H9 (cell line): ENCODE results near the gene MTMR4. TPM values are rescaled to one million over a fixed set of nuclear protein-coding genes. Genes with fewer than 3 reads are reported as not detected.

Experiments used
- DNase-seq: peaks from one replicate; pipeline ENCODE4 v3.0.0-alpha.2; 2017
- H2AFZ ChIP-seq: one replicate; pipeline ENCODE4 v1.6.1; 2013; ENCODE audit warnings: mild to moderate bottlenecking, low read length, control low read depth, moderate library complexity
- H2AK5ac ChIP-seq: 2 replicates; pipeline ENCODE4 v1.6.1; 2013; ENCODE audit warnings: low read length, control low read depth, mixed read lengths; ENCODE audit not compliant: insufficient read length
- H2BK120ac ChIP-seq: one replicate; pipeline ENCODE4 v1.6.1; 2013; ENCODE audit warnings: low read depth, mild to moderate bottlenecking, low read length, control low read depth, inconsistent platforms; ENCODE audit not compliant: poor library complexity, severe bottlenecking
- H2BK12ac ChIP-seq: 2 replicates; pipeline ENCODE4 v1.6.1; 2013; ENCODE audit warnings: low read length, control low read depth, mixed read lengths, low read depth; ENCODE audit not compliant: insufficient read length
- H2BK15ac ChIP-seq: 2 replicates; pipeline ENCODE4 v1.6.1; 2013; ENCODE audit warnings: low read depth, low read length, control low read depth
- H2BK20ac ChIP-seq: one replicate; pipeline ENCODE4 v1.6.1; 2013; ENCODE audit warnings: low read depth, mild to moderate bottlenecking, low read length, control low read depth, inconsistent platforms; ENCODE audit not compliant: poor library complexity, severe bottlenecking
- H2BK5ac ChIP-seq: 2 replicates; pipeline ENCODE4 v1.6.1; 2013; ENCODE audit warnings: low read length, control low read depth, mixed read lengths; ENCODE audit not compliant: insufficient read length
- H3K14ac ChIP-seq: 2 replicates; pipeline ENCODE4 v1.6.1; 2013; ENCODE audit warnings: low read length, control low read depth; ENCODE audit not compliant: insufficient read depth
- H3K18ac ChIP-seq: 2 replicates; pipeline ENCODE4 v1.6.1; 2013; ENCODE audit warnings: low read depth, mild to moderate bottlenecking, mixed read lengths, low read length, control low read depth; ENCODE audit not compliant: insufficient read length
- H3K23ac ChIP-seq: 2 replicates; pipeline ENCODE4 v1.6.1; 2013; ENCODE audit warnings: low read length, control low read depth, mixed read lengths, low read depth; ENCODE audit not compliant: insufficient read length
- H3K23me2 ChIP-seq: 2 replicates; pipeline ENCODE4 v1.6.1; 2013; ENCODE audit warnings: low read depth, mild to moderate bottlenecking, mixed read lengths, low read length, control low read depth; ENCODE audit not compliant: insufficient read length, poor library complexity, severe bottlenecking
- H3K27ac ChIP-seq: 2 replicates; pipeline ENCODE4 v1.5.1; 2013; ENCODE audit warnings: low read length, control low read depth, mixed read lengths, low read depth; ENCODE audit not compliant: insufficient read length
- H3K27me3 ChIP-seq: 2 replicates; pipeline ENCODE4 v1.6.1; 2013; ENCODE audit warnings: low read length, control low read depth, inconsistent platforms; ENCODE audit not compliant: insufficient read depth
- H3K4ac ChIP-seq: 2 replicates; pipeline ENCODE4 v1.6.1; 2013; ENCODE audit warnings: low read depth, mild to moderate bottlenecking, control low read depth, inconsistent platforms, low read length, moderate library complexity
- H3K4me1 ChIP-seq: 2 replicates; pipeline ENCODE4 v1.6.1; 2013; ENCODE audit warnings: low read length, control low read depth, inconsistent platforms; ENCODE audit not compliant: insufficient read depth
- H3K4me2 ChIP-seq: 2 replicates; pipeline ENCODE4 v1.6.1; 2013; ENCODE audit warnings: low read length, control low read depth, mixed read lengths; ENCODE audit not compliant: insufficient read length, insufficient read depth
- H3K56ac ChIP-seq: 2 replicates; pipeline ENCODE4 v1.6.1; 2013; ENCODE audit warnings: low read depth, mild to moderate bottlenecking, mixed read lengths, low read length, control low read depth; ENCODE audit not compliant: insufficient read length
- H3K79me1 ChIP-seq: 2 replicates; pipeline ENCODE4 v1.6.1; 2013; ENCODE audit warnings: low read depth, mild to moderate bottlenecking, moderate library complexity, low read length, control low read depth, inconsistent platforms; ENCODE audit not compliant: insufficient read depth, poor library complexity, severe bottlenecking
- H3K79me2 ChIP-seq: 2 replicates; pipeline ENCODE4 v1.6.1; 2013; ENCODE audit warnings: low read length, control low read depth, inconsistent platforms; ENCODE audit not compliant: insufficient read depth
- H3K9ac ChIP-seq: 2 replicates; pipeline ENCODE4 v1.6.1; 2013; ENCODE audit warnings: low read length, control low read depth, mixed read lengths; ENCODE audit not compliant: insufficient read length; ENCODE audit errors: extremely low read depth
- H3K9me3 ChIP-seq: one replicate; pipeline ENCODE4 v1.6.1; 2013; ENCODE audit warnings: low read depth, low read length, inconsistent platforms; ENCODE audit not compliant: control insufficient read depth
- H3T11ph ChIP-seq: one replicate; pipeline ENCODE4 v1.6.1; 2013; ENCODE audit warnings: mild to moderate bottlenecking, low read length, control low read depth, inconsistent platforms
- H4K20me1 ChIP-seq: one replicate; pipeline ENCODE4 v1.6.1; 2013; ENCODE audit not compliant: control insufficient read depth, insufficient read length, insufficient read depth
- H4K5ac ChIP-seq: 2 replicates; pipeline ENCODE4 v1.6.1; 2013; ENCODE audit warnings: low read depth, mild to moderate bottlenecking, mixed read lengths, low read length, control low read depth; ENCODE audit not compliant: insufficient read length
- H4K8ac ChIP-seq: replicated peaks from 2 replicates; pipeline ENCODE4 v1.6.1; 2013; ENCODE audit warnings: low read length, control low read depth, mixed read lengths, low read depth; ENCODE audit not compliant: insufficient read length
- H4K91ac ChIP-seq: 2 replicates; pipeline ENCODE4 v1.6.1; 2013; ENCODE audit warnings: low read depth, mild to moderate bottlenecking, moderate library complexity, mixed read lengths, low read length, control low read depth; ENCODE audit not compliant: insufficient read length
- H3K27ac Mint-ChIP-seq, 3 experiments: 2 replicates in 2 of 3; 3 replicates in 1 of 3; pipeline ENCODE4 v1.8.0; 2020 to 2021; ENCODE audit warnings: mixed read lengths in 3 of 3, mild to moderate bottlenecking in 1 of 3, moderate library complexity in 1 of 3
- H3K27me3 Mint-ChIP-seq: 2 replicates; pipeline ENCODE4 v1.8.0; 2021; ENCODE audit warnings: low read depth, mild to moderate bottlenecking, moderate library complexity, mixed read lengths
- H3K36me3 Mint-ChIP-seq, 3 experiments: 2 replicates in 2 of 3; 3 replicates in 1 of 3; pipeline ENCODE4 v1.8.0; 2020 to 2021; ENCODE audit warnings: low read depth in 3 of 3, mixed read lengths in 3 of 3; ENCODE audit not compliant: insufficient read depth in 1 of 3
- H3K4me1 Mint-ChIP-seq, 2 experiments: 2 replicates each; pipeline ENCODE4 v1.8.0; 2020; ENCODE audit warnings: mixed read lengths in 2 of 2
- H3K4me3 Mint-ChIP-seq, 2 experiments: 2 replicates in 1 of 2; 3 replicates in 1 of 2; pipeline ENCODE4 v1.8.0; 2020 to 2021; ENCODE audit warnings: mild to moderate bottlenecking in 2 of 2, mixed read lengths in 2 of 2, moderate library complexity in 1 of 2
- H3K9me3 Mint-ChIP-seq, 2 experiments: 2 replicates in 1 of 2; 3 replicates in 1 of 2; pipeline ENCODE4 v1.8.0; 2020; ENCODE audit warnings: mild to moderate bottlenecking in 2 of 2, mixed read lengths in 2 of 2, moderate library complexity in 1 of 2
- CTCF ChIP-seq: fragments of 200-600 bp; sonication (generic); conservative IDR thresholded peaks from 3 replicates; pipeline ENCODE4 v1.8.0; 2021; ENCODE audit warnings: antibody characterized with exemption, mild to moderate bottlenecking
- WGBS: extraction: QIAGEN DNeasy Blood & Tissue Kit; methylation state at CpG from one replicate; pipeline ENCODE4 v1.1.7; 2013; ENCODE audit warnings: missing lambda C conversion rate, low lambda C conversion rate, mixed read lengths; ENCODE audit not compliant: insufficient read length; ENCODE audit errors: extremely low coverage; 5-methylcytosine and 5-hydroxymethylcytosine counted together
- total RNA-seq: library from RNA; stranded (reverse); gene quantifications from 2 replicates; pipeline ENCODE4 v1.2.1, GENCODE V29; 2021

MTMR4 gene
- total RNA-seq, 1 experiment from 2014 or later = 31.2 TPM

DNA sequence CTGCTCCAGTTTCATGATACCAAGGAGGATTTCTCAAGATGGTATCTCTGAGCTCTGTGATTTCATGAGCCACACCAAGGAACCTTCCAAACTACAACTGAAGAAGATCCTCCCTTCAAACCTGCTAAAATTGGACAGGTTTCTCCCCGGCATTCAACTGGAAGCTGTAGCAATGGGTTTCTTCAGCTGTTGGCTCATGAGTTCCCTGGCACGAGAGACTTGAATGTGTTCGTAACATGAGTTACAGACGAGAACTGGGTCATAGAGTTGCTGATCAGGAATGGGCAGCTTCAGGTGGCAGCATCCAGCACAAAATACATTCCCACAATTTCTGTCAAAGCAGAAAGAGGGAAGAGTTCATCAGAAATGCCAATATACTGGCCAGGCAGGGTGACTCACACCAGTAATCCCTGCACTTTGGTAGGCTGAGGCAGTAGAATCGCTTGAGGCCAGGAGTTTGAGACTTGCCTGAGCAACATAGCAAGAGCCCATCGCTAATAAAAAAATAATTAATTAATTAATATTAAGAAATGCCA, 22.9 kb downstream of the MTMR4 start:
- Histone ChIP-seq H3K79me1 (no peaks in the 10 kb centered on the region), H3K9ac (no peak overlapping the region), H2AK5ac (no peak overlapping the region), H4K91ac (no peak overlapping the region), H3K23ac (no peak overlapping the region), H3K27ac (no peak overlapping the region), H3K18ac (no peak overlapping the region), H3T11ph (no peak overlapping the region), H3K14ac (no peak overlapping the region), H3K4ac (no peak overlapping the region), H3K23me2 (no peaks in the 10 kb centered on the region), H2BK15ac (no peak overlapping the region), H3K4me1 (no peaks in the 10 kb centered on the region), H2AFZ (no peak overlapping the region), H2BK12ac (no peak overlapping the region), H2BK20ac (no peak overlapping the region), H3K56ac (no peak overlapping the region), H3K79me2 (no peaks in the 10 kb centered on the region; the same call in 1 of the 2 replicates), H4K20me1 (no peaks in the 10 kb centered on the region), H4K8ac (no peak overlapping the region), H3K4me2 (no peak overlapping the region), H2BK5ac (no peak overlapping the region), H2BK120ac (no peak overlapping the region), H4K5ac (no peak overlapping the region), H3K9me3 (no peaks in the 10 kb centered on the region), H3K27me3 (no peaks in the 10 kb centered on the region)
- Mint-ChIP-seq H3K27me3 (no peaks in the 10 kb centered on the region), H3K27ac (no peak overlapping the region), H3K4me1 (no peaks in the 10 kb centered on the region), H3K9me3 (no peaks in the 10 kb centered on the region), H3K4me3 (no peak overlapping the region), H3K36me3 (peaks cover 44 to 75% (median 71%) of the 10 kb centered on the region in 3 experiments)
- DNase-seq = no peak
- no CpG with 5 or more reads among the region's 6 CpGs for WGBS
- no peak for TF ChIP-seq CTCF
